ENCODE measurements around the gene UCN2.
A peak's percentile ranks its signal among the peaks of the same experiment; 100 is the strongest.
"Not testable (repeated sequence)": the region's sequence is repeated elsewhere in the genome, so short reads cannot be mapped to it uniquely, and the experiment has no call there.

The UCN2 gene

GRCh38 chr3:48560648-48561018, 2.9 kb downstream of the UCN2 start:
- DNase-seq = no peak

GRCh38 chr3:48558493-48559134, 5.0 kb downstream of the UCN2 start:
- no peak for DNase-seq

GRCh38 chr3:48556796-48557626, 6.6 kb downstream of the UCN2 start, which contains the start of gene PFKFB4:
Gene PFKFB4, minus strand, starts transcription at chr3:48556803. Its CDS starts 26 bp downstream, at chr3:48556777.
- DNase-seq = peak; percentile 93 to 98 (median 98)

GRCh38 chr3:48555949-48556795, 7.4 kb downstream of the UCN2 start:
- no peak for DNase-seq

- no peak for DNase-seq
Observed at GRCh38 chr3:48555231-48555948, 8.2 kb downstream of the UCN2 start.

GRCh38 chr3:48553886-48554845, 9.4 kb downstream of the UCN2 start:
- DNase-seq = no peak

GRCh38 chr3:48553361-48553760, 10.2 kb downstream of the UCN2 start:
- DNase-seq = no peak

GRCh38 chr3:48552111-48552951, 11.2 kb downstream of the UCN2 start:
- DNase-seq = no peak

GRCh38 chr3:48551651-48552050, 11.9 kb downstream of the UCN2 start:
- not testable (repeated sequence) for DNase-seq

- peak; percentile 64 to 86 (median 70) for DNase-seq
Observed at GRCh38 chr3:48548729-48549705, 14.6 kb downstream of the UCN2 start.

GRCh38 chr3:48548126-48548525, 15.5 kb downstream of the UCN2 start:
- DNase-seq = no peak

GRCh38 chr3:48546203-48546829, 17.3 kb downstream of the UCN2 start:
- no peak for DNase-seq

- DNase-seq = no peak
Observed at GRCh38 chr3:48544141-48544540, 19.4 kb downstream of the UCN2 start.

GRCh38 chr3:48543271-48543866, 20.2 kb downstream of the UCN2 start:
- DNase-seq = no peak

- no peak for DNase-seq
Observed at GRCh38 chr3:48538451-48538850, 25.1 kb downstream of the UCN2 start.

- DNase-seq = no peak
Observed at GRCh38 chr3:48536785-48537184, 26.8 kb downstream of the UCN2 start.

- no peak for DNase-seq
Observed at GRCh38 chr3:48536116-48536515, 27.5 kb downstream of the UCN2 start.

- no peak for DNase-seq
Observed at GRCh38 chr3:48535578-48535977, 28.0 kb downstream of the UCN2 start.

Data from activated CD4-positive, CD25-positive, alpha-beta regulatory T cell (primary cell).